ENCODE measurements around the gene TLX1. TPM values are rescaled to one million over a fixed set of nuclear protein-coding genes. Genes with fewer than 3 reads are reported as not detected.

The TLX1 gene
- polyA plus RNA-seq, 1 experiment: not detected

DNA sequence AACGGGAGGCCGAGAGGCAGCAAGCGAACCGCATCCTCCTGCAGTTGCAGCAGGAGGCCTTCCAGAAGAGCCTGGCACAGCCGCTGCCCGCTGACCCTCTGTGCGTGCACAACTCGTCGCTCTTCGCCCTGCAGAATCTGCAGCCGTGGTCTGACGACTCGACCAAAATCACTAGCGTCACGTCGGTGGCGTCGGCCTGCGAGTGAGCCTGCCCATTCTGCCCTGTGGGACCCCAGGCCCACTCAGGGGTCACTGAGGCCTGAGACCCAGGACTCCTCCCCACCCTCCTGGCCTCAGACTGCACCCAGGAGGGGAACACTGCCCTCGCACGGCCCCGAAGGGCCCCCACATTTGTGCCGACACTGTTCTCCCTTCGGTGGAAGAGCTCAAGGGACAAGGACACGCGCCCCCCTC is 5.6 kb downstream of the TLX1 start:
- POLR2A ChIA-PET: no interaction called here
- CTCF ChIA-PET: interaction anchor here (1.7 to 8.6 kb wide), 2 partner anchors 40 to 85 kb away, joined by 3 to 312 read pairs; no protein-coding TSS in a partner anchor
- Histone ChIP-seq H3K27me3 (ENCODE audit: control insufficient read depth, insufficient read depth, low read length) (peaks cover 86% of the 10 kb centered on the region), H3K4me3 (ENCODE audit: low read depth, low read length) (no peak overlapping the region), H3K36me3 (ENCODE audit: control insufficient read depth, insufficient read depth, low read length) (no peaks in the 10 kb centered on the region)
- DNase-seq (ENCODE audit: low read depth): no peak
- TF ChIP-seq, protein P1, sequence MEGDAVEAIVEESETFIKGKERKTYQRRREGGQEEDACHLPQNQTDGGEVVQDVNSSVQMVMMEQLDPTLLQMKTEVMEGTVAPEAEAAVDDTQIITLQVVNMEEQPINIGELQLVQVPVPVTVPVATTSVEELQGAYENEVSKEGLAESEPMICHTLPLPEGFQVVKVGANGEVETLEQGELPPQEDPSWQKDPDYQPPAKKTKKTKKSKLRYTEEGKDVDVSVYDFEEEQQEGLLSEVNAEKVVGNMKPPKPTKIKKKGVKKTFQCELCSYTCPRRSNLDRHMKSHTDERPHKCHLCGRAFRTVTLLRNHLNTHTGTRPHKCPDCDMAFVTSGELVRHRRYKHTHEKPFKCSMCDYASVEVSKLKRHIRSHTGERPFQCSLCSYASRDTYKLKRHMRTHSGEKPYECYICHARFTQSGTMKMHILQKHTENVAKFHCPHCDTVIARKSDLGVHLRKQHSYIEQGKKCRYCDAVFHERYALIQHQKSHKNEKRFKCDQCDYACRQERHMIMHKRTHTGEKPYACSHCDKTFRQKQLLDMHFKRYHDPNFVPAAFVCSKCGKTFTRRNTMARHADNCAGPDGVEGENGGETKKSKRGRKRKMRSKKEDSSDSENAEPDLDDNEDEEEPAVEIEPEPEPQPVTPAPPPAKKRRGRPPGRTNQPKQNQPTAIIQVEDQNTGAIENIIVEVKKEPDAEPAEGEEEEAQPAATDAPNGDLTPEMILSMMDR (IDR thresholded peaks at IDR 0.05; ENCODE audit: insufficient read depth, low read depth, low read length): no peak

DNA sequence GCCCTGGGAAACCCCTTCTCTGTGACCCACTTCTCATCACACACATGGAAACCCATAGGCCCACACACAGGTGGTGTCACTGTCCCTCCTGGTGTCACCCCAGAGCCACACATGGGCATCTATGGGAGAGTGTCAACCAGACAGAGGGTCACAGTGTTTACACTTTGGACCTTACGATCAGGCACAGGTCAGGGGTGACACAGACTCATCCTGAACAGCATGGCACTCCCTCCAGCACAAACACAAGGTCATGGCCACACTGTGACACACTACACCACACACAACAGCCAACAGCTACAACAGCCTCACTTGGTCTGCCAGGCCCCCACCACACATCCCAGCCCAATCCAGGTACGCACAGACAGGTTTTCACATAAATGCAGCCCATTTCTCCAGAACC is 6.2 kb downstream of the TLX1 start:
- Histone ChIP-seq H3K4me3 (ENCODE audit: low read depth, low read length) (no peak overlapping the region), H3K27me3 (ENCODE audit: control insufficient read depth, insufficient read depth, low read length) (peaks cover 83% of the 10 kb centered on the region), H3K36me3 (ENCODE audit: control insufficient read depth, insufficient read depth, low read length) (no peaks in the 10 kb centered on the region)
- ChIA-PET POLR2A (no interaction called here), CTCF (interaction anchor here (8.6 kb wide), 1 partner anchor 40 kb away, joined by 312 read pairs; no protein-coding TSS in a partner anchor)
- DNase-seq (ENCODE audit: low read depth): no peak
- TF ChIP-seq, protein P1 (IDR thresholded peaks at IDR 0.05; ENCODE audit: insufficient read depth, low read depth, low read length): no peak

DNA sequence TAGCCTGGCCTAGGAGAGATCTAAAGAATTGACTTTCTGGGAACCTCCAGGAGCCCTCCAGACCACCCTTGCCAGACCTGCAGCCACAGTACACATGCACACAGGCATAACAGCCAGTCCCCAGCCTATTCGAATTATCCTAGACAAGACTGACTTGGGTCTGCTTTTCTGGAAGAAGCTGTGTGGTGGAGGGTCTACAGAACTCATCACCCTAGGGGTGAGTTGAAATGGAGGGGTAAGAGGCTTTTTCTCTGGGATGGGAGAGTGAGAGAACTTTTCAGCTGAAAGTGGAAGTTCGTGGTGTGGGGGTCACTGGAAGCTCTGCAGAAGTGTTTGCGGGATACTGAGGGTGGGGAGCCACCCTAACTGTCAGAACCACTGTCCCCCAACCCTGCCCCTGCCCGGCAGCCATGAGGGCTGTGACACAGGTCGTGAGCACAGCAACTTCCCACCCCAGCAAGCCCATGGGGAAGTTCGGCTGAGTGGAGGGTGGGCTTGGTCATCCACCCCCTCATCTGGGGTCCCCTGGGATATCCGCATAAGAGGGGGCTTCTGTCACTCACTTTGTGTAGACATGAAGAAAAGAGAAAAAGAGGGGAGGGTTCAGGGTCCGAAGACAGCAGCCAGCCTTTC is 7.8 kb downstream of the TLX1 start:
- Histone ChIP-seq H3K4me3 (ENCODE audit: low read depth, low read length) (no peak overlapping the region), H3K27me3 (ENCODE audit: control insufficient read depth, insufficient read depth, low read length) (peaks cover 72% of the 10 kb centered on the region), H3K36me3 (ENCODE audit: control insufficient read depth, insufficient read depth, low read length) (no peaks in the 10 kb centered on the region)
- POLR2A ChIA-PET: interaction anchor here (0.6 kb wide), 1 partner anchor 26 kb away, joined by 3 read pairs; no protein-coding TSS in a partner anchor
- TF ChIP-seq, protein P1 (IDR thresholded peaks at IDR 0.05; ENCODE audit: insufficient read depth, low read depth, low read length): no peak
- CTCF ChIA-PET: interaction anchor here (0.6 to 8.6 kb wide), 6 partner anchors 11 to 86 kb away, joined by 3 to 312 read pairs (median 38); no protein-coding TSS in a partner anchor
- no peak for DNase-seq (ENCODE audit: low read depth)

DNA sequence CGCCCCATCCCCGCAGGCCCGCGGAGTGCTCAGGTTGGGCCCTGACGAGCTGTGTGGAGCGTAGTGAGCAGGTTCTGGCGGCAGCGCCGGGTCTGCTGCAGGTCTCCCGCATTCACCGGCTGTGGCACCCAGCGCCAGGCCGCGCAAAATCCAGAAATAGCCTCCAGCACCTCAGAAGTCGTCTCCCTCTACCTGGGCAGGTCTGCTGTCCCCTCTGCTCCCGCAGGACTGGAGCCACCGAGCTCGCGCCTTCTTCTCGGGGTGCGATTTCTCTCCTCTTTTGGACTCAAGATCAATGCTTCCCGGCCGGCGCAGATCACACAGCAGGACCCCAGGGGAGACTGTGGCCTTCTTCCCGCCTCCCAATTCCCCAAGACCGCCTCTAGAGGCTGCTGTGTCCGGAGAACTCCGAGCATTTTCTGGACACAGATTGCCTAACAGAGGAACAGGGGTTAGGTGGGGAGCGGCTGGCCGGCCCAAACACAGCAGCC is 8.4 kb downstream of the TLX1 start:
- CTCF ChIA-PET: interaction anchor here (0.6 to 8.6 kb wide), 9 partner anchors 8 to 87 kb away, joined by 3 to 312 read pairs (median 4); no protein-coding TSS in a partner anchor
- TF ChIP-seq, protein P1 (IDR thresholded peaks at IDR 0.05; ENCODE audit: insufficient read depth, low read depth, low read length): peak; percentile 45
- DNase-seq (ENCODE audit: low read depth): no peak
- H3K36me3 ChIP-seq (ENCODE audit: control insufficient read depth, insufficient read depth, low read length): no peaks in the 10 kb centered on the region
- H3K4me3 ChIP-seq (ENCODE audit: low read depth, low read length): no peak overlapping the region
- POLR2A ChIA-PET: interaction anchor here (0.6 kb wide), 1 partner anchor 26 kb away, joined by 3 read pairs; no protein-coding TSS in a partner anchor
- H3K27me3 ChIP-seq (ENCODE audit: control insufficient read depth, insufficient read depth, low read length): peaks cover 68% of the 10 kb centered on the region

DNA sequence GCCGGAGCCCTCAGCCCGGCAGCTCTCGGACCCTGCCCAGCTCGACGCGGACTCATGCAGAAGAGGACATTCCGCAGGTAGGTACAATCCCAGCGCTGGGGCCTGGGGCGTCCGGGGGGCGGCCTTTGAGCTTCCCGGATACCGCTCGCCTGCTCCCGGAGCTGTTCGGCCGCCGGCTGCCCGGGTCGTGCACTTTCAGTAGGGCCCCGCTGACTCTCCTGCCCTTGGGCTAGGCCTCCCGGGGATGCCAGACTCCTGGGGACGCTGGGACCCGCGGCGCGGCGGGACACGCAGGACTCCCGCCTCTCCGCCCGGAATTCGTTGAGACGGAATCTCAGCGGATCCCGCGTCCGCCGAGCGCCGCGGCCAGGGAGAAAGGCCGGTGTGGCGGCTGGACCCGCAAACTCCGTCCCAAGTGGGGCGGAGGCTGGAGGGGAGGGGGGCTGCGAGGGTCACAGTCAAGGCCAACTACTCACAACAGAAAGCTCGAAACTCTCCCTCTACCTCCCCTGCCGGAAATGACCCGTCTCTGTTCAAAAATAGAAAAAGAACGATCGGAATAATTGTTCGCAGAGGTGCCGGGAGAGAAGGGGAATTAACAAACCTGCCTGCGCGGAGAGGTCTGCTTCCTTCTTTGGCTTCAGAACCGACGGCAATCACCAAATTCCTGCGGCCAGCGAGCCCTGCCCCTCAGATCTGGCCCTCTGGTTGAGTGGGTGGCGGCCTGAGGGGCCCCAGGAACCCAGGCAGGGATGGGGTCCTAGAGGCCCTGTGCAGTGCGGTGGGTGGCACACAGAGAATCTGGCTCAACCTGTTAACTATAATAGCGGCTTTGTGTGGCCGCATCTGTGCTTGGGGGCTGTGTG is 9.2 kb downstream of the TLX1 start:
- no peaks in the 10 kb centered on the region for H3K36me3 ChIP-seq (ENCODE audit: control insufficient read depth, insufficient read depth, low read length)
- no peak overlapping the region for H3K4me3 ChIP-seq (ENCODE audit: low read depth, low read length)
- peaks cover 69% of the 10 kb centered on the region for H3K27me3 ChIP-seq (ENCODE audit: control insufficient read depth, insufficient read depth, low read length)
- CTCF ChIA-PET: interaction anchor here (0.7 to 8.6 kb wide), 15 partner anchors 7 to 142 kb away, joined by 3 to 312 read pairs (median 5); partner anchors contain the start of gene TLX1
- POLR2A ChIA-PET: no interaction called here
- no peak for DNase-seq (ENCODE audit: low read depth)
- TF ChIP-seq, protein P1 (IDR thresholded peaks at IDR 0.05; ENCODE audit: insufficient read depth, low read depth, low read length): no peak

All from BJ (cell line).